ENCODE measurements around the gene MAP1S. TPM values are rescaled to one million over a fixed set of nuclear protein-coding genes. Genes with fewer than 3 reads are reported as not detected.
"Not testable (repeated sequence)": the region's sequence is repeated elsewhere in the genome, so short reads cannot be mapped to it uniquely, and the experiment has no call there.

Gene MAP1S
- total RNA-seq, 1 donor from 2014 or later, result 93.4 TPM

- H3K27me3 Mint-ChIP-seq (ENCODE audit: low read depth), result no peaks in the 10 kb centered on the region
- peaks cover 10% of the 10 kb centered on the region for H3K4me1 Mint-ChIP-seq
- H3K27ac Mint-ChIP-seq (ENCODE audit: unreplicated experiment), result no peak overlapping the region
- H3K9me3 Mint-ChIP-seq, result peaks cover 1% of the 10 kb centered on the region
- no peaks in the 10 kb centered on the region for H3K36me3 Mint-ChIP-seq (ENCODE audit: low read depth)
- H3K4me3 Mint-ChIP-seq, result no peak overlapping the region
- no peak for DNase-seq (ENCODE audit: low read depth, low spot score)
- TF ChIP-seq CTCF (conservative IDR thresholded peaks at IDR 0.05), result no peak
Observed at GRCh38 chr19:17767559-17767958, 48.3 kb downstream of the MAP1S start.

- Mint-ChIP-seq H3K9me3 (no peaks in the 10 kb centered on the region), H3K36me3 (ENCODE audit: low read depth) (no peaks in the 10 kb centered on the region), H3K4me1 (peaks cover 9% of the 10 kb centered on the region), H3K4me3 (no peak overlapping the region), H3K27ac (ENCODE audit: unreplicated experiment) (no peak overlapping the region), H3K27me3 (ENCODE audit: low read depth) (peaks cover 2% of the 10 kb centered on the region)
- DNase-seq (ENCODE audit: low read depth, low spot score), result no peak
- no peak for TF ChIP-seq CTCF (conservative IDR thresholded peaks at IDR 0.05)
Observed at GRCh38 chr19:17770613-17771012, 51.3 kb downstream of the MAP1S start.

GRCh38 chr19:17772172-17772571 lies 52.9 kb downstream of the MAP1S start:
- DNase-seq (ENCODE audit: low read depth, low spot score), result no peak
- Mint-ChIP-seq H3K4me3 (no peak overlapping the region), H3K27ac (ENCODE audit: unreplicated experiment) (no peak overlapping the region), H3K9me3 (no peaks in the 10 kb centered on the region), H3K27me3 (ENCODE audit: low read depth) (peaks cover 2% of the 10 kb centered on the region), H3K4me1 (peaks cover 4% of the 10 kb centered on the region), H3K36me3 (ENCODE audit: low read depth) (no peaks in the 10 kb centered on the region)
- no peak for TF ChIP-seq CTCF (conservative IDR thresholded peaks at IDR 0.05)

- Mint-ChIP-seq H3K4me1 (peaks cover 10% of the 10 kb centered on the region), H3K36me3 (ENCODE audit: low read depth) (no peaks in the 10 kb centered on the region), H3K9me3 (no peaks in the 10 kb centered on the region), H3K4me3 (peak overlapping the region; percentile 54), H3K27me3 (ENCODE audit: low read depth) (peaks cover 8% of the 10 kb centered on the region), H3K27ac (ENCODE audit: unreplicated experiment) (no peak overlapping the region)
- TF ChIP-seq CTCF (conservative IDR thresholded peaks at IDR 0.05), result peak; percentile 71
- peak; percentile 81 for DNase-seq (ENCODE audit: low read depth, low spot score)
Observed at GRCh38 chr19:17775245-17775927, 56.1 kb downstream of the MAP1S start.

GRCh38 chr19:17775991-17776803 lies 56.9 kb downstream of the MAP1S start:
- no peak for DNase-seq (ENCODE audit: low read depth, low spot score)
- no peak overlapping the region for H3K27ac Mint-ChIP-seq (ENCODE audit: unreplicated experiment)
- TF ChIP-seq CTCF (conservative IDR thresholded peaks at IDR 0.05), result no peak
- H3K4me1 Mint-ChIP-seq, result peaks cover 10% of the 10 kb centered on the region
- H3K36me3 Mint-ChIP-seq (ENCODE audit: low read depth), result no peaks in the 10 kb centered on the region
- H3K9me3 Mint-ChIP-seq, result no peaks in the 10 kb centered on the region
- peaks cover 8% of the 10 kb centered on the region for H3K27me3 Mint-ChIP-seq (ENCODE audit: low read depth)
- H3K4me3 Mint-ChIP-seq, result no peak overlapping the region

- DNase-seq (ENCODE audit: low read depth, low spot score); H3K4me1 Mint-ChIP-seq; H3K27me3 Mint-ChIP-seq (ENCODE audit: low read depth); H3K9me3 Mint-ChIP-seq; H3K27ac Mint-ChIP-seq (ENCODE audit: unreplicated experiment); H3K4me3 Mint-ChIP-seq; H3K36me3 Mint-ChIP-seq (ENCODE audit: low read depth): not testable (repeated sequence)
Observed at GRCh38 chr19:17777840-17778239, 58.6 kb downstream of the MAP1S start.

All from neural crest cell (in vitro differentiated cells).